Kidney (tissue), 14 donors: Measurements from ENCODE around the gene COL4A2. TPM values are rescaled to one million over a fixed set of nuclear protein-coding genes. Genes with fewer than 3 reads are reported as not detected.

Experiments
- DNase-seq, 5 donors: peaks; one replicate each; pipeline ENCODE4 v3.0.0-alpha.2; 2013 to 2020
- FAIRE-seq: peaks from 2 replicates; lab custom pipeline; 2012; peaks lifted over from hg19 to GRCh38; lab: Jason Lieb, UNC
- H3K27ac ChIP-seq, 2 donors: one replicate each; pipeline ENCODE4 v1.7.0; 2013; ENCODE audit warnings: low read depth in 2 of 2, low read length in 2 of 2, inconsistent platforms in 1 of 2
- H3K27me3 ChIP-seq: one replicate; pipeline ENCODE4 v1.7.1; 2013; ENCODE audit warnings: low read length, inconsistent platforms; ENCODE audit not compliant: control insufficient read depth, insufficient read depth
- H3K36me3 ChIP-seq, 3 donors: one replicate each; pipeline versions ENCODE4 v1.7.0 to v1.7.1; 2013; ENCODE audit warnings: low read length in 3 of 3, control low read depth in 1 of 3, inconsistent platforms in 1 of 3; ENCODE audit not compliant: insufficient read depth in 3 of 3, control insufficient read depth in 2 of 3
- H3K4me1 ChIP-seq, 3 donors: one replicate each; pipeline versions ENCODE4 v1.7.0 to v1.7.1; 2013; ENCODE audit warnings: low read length in 3 of 3, inconsistent platforms in 1 of 3, low read depth in 1 of 3; ENCODE audit not compliant: control insufficient read depth in 2 of 3, insufficient read depth in 2 of 3
- H3K4me3 ChIP-seq, 3 donors: one replicate each; pipeline versions ENCODE4 v1.7.0 to v1.8.1; 2013; ENCODE audit warnings: low read length in 3 of 3, control low read depth in 1 of 3, inconsistent platforms in 1 of 3
- H3K9ac ChIP-seq, 3 donors: one replicate each; pipeline versions ENCODE4 v1.7.0 to v1.7.1; 2013; ENCODE audit warnings: low read length in 3 of 3, control low read depth in 1 of 3, inconsistent platforms in 1 of 3
- H3K9me3 ChIP-seq, 3 donors: one replicate each; pipeline versions ENCODE4 v1.7.0 to v1.7.1; 2013; ENCODE audit warnings: low read length in 3 of 3, control low read depth in 1 of 3, inconsistent platforms in 1 of 3; ENCODE audit not compliant: control insufficient read depth in 2 of 3, insufficient read depth in 1 of 3
- intact Hi-C: fragments of 100-400 bp; cut with DNase I; formaldehyde crosslinking; loops from one replicate; pipeline ENCODE4 v1.11.1; 2022
- polyA plus RNA-seq: library from polyadenylated mRNA; stranded (reverse); fragments of 350-450 nt; fragmentation: Illumina TruSeq; extraction: RNeasy Lipid Tissue Mini Kit (QIAGEN cat#74804); gene quantifications from one replicate; pipeline ENCODE4 v1.2.3, GENCODE V29; 2014; ENCODE audit warnings: low read depth, low replicate concordance; ENCODE audit not compliant: insufficient read depth
- total RNA-seq: library from RNA; stranded (reverse); fragmentation: NEBNext Ultra II Directional; extraction: Animal tissue kit (Norgen Biotek cat#: 25700); gene quantifications from one replicate; pipeline ENCODE4 v1.2.1, GENCODE V29; 2021
- TF ChIP-seq, protein P1 (sequence below): IDR thresholded peaks from 3 replicates; pipeline ENCODE4 v1.5.1; 2012; ENCODE audit warnings: mild to moderate bottlenecking, moderate library complexity, borderline replicate concordance; ENCODE audit not compliant: insufficient read depth; ENCODE audit errors: extremely low read depth
- donor health status: control.
- donor health status: control.
- donor health status: control.
- donor health status: control.
- donor health status: control.
- donor health status: DM: yes; HTN: yes; CAD: no.
- donor health status: Normal renal cell carcinoma (clear cell type).

COL4A2 gene
- total and polyA plus RNA-seq, 2 donors from 2014 or later: 126 to 265 TPM

DNA sequence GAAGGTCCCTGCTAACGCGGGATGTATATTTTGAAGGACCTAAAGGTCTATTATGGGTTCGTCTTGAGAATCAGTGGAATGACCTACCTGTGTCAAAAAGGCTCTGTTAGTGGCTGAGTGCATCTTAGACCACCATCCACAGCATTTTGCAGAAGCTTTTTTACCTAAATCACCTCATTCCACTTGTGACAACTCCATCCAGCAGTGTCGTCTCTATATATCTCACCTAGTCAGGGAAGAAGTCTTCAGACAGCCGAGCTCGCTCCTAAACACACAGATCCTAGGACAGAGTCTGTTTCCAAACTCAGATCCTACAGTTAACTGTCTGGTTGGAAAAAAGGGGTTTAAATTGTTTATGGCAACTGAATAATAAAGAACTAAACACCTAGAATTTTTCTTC is 33.8 kb upstream of the COL4A2 start:
- TF ChIP-seq, protein P1, sequence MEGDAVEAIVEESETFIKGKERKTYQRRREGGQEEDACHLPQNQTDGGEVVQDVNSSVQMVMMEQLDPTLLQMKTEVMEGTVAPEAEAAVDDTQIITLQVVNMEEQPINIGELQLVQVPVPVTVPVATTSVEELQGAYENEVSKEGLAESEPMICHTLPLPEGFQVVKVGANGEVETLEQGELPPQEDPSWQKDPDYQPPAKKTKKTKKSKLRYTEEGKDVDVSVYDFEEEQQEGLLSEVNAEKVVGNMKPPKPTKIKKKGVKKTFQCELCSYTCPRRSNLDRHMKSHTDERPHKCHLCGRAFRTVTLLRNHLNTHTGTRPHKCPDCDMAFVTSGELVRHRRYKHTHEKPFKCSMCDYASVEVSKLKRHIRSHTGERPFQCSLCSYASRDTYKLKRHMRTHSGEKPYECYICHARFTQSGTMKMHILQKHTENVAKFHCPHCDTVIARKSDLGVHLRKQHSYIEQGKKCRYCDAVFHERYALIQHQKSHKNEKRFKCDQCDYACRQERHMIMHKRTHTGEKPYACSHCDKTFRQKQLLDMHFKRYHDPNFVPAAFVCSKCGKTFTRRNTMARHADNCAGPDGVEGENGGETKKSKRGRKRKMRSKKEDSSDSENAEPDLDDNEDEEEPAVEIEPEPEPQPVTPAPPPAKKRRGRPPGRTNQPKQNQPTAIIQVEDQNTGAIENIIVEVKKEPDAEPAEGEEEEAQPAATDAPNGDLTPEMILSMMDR: no peak
- H3K9me3 ChIP-seq: no peaks in the 10 kb centered on the region
- no peak overlapping the region for H3K27ac ChIP-seq
- H3K36me3 ChIP-seq: no peaks in the 10 kb centered on the region
- no peak overlapping the region for H3K4me3 ChIP-seq
- H3K27me3 ChIP-seq: no peaks in the 10 kb centered on the region
- intact Hi-C loops: no loop called here
- DNase-seq (no peak), FAIRE-seq (no peak)
- peaks cover 0 to 10% (median 8%) of the 10 kb centered on the region in 3 donors for H3K4me1 ChIP-seq
- no peak overlapping the region for H3K9ac ChIP-seq

DNA sequence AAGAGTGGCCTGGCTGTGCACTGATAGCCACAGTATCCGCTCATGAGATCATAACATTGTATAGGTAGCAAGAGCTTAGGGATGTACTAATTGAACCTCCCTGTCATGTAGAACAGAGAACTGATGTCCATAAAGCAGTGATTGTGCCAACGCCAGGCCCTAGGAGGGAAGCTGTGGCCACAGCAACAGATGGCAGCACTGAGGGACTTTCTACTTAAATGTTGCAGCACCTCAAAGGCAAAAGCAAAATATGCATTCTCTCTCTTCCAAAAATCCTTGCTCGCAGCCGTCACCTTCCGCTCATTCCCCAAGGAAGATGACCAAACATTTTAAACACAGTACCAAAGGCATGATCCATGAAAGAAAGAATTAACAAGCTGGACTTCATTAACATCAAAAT is 32.4 kb upstream of the COL4A2 start:
- Histone ChIP-seq H3K4me3 (no peak overlapping the region), H3K4me1 (peaks cover 0 to 10% (median 8%) of the 10 kb centered on the region in 3 donors), H3K36me3 (no peaks in the 10 kb centered on the region), H3K27ac (no peak overlapping the region), H3K9ac (no peak overlapping the region), H3K9me3 (no peaks in the 10 kb centered on the region), H3K27me3 (no peaks in the 10 kb centered on the region)
- TF ChIP-seq, protein P1: peak; percentile 35
- FAIRE-seq: no peak
- intact Hi-C loops: no loop called here
- DNase-seq: no peak

DNA sequence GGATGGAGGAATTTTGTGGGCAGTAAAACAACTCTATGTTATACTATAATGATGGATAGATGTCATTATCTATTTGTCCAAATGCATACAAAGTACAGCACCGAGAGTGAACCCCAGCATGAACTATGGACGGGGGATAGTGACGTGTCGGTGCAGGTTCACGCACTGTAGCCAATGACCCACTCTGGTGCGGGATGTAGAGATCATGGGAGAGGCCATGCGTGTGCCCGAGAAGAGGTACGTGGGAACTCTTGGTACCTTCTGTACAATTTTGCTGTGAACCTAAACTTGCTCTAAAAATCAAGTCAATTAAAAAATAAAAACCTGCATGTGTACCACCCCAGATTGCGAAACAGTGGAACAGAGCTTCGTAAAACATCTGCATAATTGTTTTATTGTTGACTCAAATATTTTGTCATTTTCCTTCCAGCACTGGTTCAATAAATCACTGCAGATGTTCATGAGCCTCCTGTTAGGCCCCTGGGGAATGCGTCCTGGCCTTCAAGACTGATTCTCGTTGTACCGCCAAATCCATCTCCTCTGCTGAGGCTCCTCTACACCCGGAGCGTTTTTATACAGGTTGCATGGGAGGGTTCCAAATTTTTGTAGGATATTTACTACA is 31.0 kb upstream of the COL4A2 start:
- Histone ChIP-seq H3K27me3 (no peaks in the 10 kb centered on the region), H3K36me3 (no peaks in the 10 kb centered on the region), H3K4me1 (peaks cover 0 to 8% (median 5%) of the 10 kb centered on the region in 3 donors), H3K9me3 (no peaks in the 10 kb centered on the region), H3K27ac (no peak overlapping the region), H3K9ac (no peak overlapping the region), H3K4me3 (no peak overlapping the region)
- TF ChIP-seq, protein P1: no peak
- DNase-seq: no peak
- intact Hi-C loops: no loop called here
- FAIRE-seq: no peak

DNA sequence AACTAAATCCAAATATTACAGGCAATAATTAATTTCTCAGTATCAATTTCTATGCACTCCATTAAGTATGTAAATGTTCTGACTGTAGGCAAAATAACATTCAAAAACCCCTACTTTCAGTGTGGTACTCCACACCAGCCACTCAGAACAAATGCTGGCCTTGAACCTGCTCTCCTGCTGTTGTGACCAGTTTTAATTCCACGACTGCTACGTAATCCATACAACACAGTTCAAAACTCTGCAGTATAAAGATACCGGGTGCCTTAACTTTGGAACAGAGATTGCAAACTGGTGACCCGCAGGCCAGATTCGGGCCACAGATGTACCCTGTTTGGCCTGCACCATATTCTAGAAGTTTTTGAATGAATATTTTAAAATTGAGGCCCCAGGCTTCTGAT is 30.5 kb upstream of the COL4A2 start:
- H3K9ac ChIP-seq: no peak overlapping the region
- no peak overlapping the region for H3K4me3 ChIP-seq
- intact Hi-C loops: no loop called here
- H3K36me3 ChIP-seq: no peaks in the 10 kb centered on the region
- FAIRE-seq: no peak
- no peak overlapping the region for H3K27ac ChIP-seq
- no peaks in the 10 kb centered on the region for H3K9me3 ChIP-seq
- H3K27me3 ChIP-seq: no peaks in the 10 kb centered on the region
- peaks cover 0 to 6% (median 5%) of the 10 kb centered on the region in 3 donors for H3K4me1 ChIP-seq
- TF ChIP-seq, protein P1: no peak
- no peak for DNase-seq
